Activated naive CD4-positive, alpha-beta T cell treated with anti-CD3 and anti-CD28 coated beads, Interleukin-2, amount 10 ng/mL, durations not matched to agents 7 days and 5 days (primary cell): Measurements from ENCODE around the gene AUNIP.

ENCODE experiments used
- CTCF ChIA-PET: fragments of 350-600 bp; sonication (Branson Sonifier 250); formaldehyde crosslinking; loops from one replicate; lab custom pipeline; 2021; ENCODE audit warnings: antibody characterized with exemption; lab: Charles Lee
- DNase-seq: peaks from one replicate; pipeline ENCODE4 v3.0.0-alpha.2; 2020
- H3K27ac Mint-ChIP-seq: one replicate; pipeline ENCODE4 v1.8.0; 2021; ENCODE audit warnings: mild to moderate bottlenecking, moderate library complexity, mixed read lengths
- H3K27me3 Mint-ChIP-seq: one replicate; pipeline ENCODE4 v1.8.0; 2021; ENCODE audit warnings: mild to moderate bottlenecking, mixed read lengths
- H3K36me3 Mint-ChIP-seq: one replicate; pipeline ENCODE4 v1.8.0; 2021; ENCODE audit warnings: mixed read lengths
- H3K4me1 Mint-ChIP-seq: one replicate; pipeline ENCODE4 v1.8.0; 2021; ENCODE audit warnings: mixed read lengths
- H3K4me3 Mint-ChIP-seq: one replicate; pipeline ENCODE4 v1.8.0; 2021; ENCODE audit warnings: mild to moderate bottlenecking, moderate library complexity, mixed read lengths
- H3K9me3 Mint-ChIP-seq: one replicate; pipeline ENCODE4 v1.8.0; 2021; ENCODE audit warnings: mixed read lengths

AUNIP gene

DNA sequence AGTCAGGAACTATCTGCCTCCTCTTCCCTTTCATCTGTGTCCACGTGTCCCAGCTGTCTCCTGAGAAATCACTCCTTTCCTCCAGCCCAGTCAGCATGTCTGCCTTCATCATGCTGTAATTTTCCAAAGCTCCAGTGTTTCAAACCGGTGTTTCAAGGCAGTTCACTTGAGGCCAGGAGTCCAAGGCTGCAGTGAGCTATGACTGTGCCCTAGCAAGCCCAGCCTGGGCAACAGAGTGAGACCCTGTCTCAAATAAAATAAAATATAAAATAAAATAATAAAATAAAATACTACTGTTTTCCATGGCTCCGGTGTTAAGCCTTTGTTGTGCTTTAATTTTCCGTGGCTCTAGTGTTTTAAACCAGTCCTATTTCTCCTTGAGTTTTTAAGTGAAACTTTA, 67.1 kb downstream of the AUNIP start:
- Mint-ChIP-seq H3K27me3 (peaks cover 7% of the 10 kb centered on the region), H3K4me3 (no peak overlapping the region), H3K4me1 (peaks cover 28% of the 10 kb centered on the region), H3K36me3 (peaks cover 15% of the 10 kb centered on the region), H3K9me3 (no peaks in the 10 kb centered on the region), H3K27ac (no peak overlapping the region)
- DNase-seq, result no peak
- CTCF ChIA-PET, result interaction anchor here (2.3 to 8.8 kb wide), 2 partner anchors 174 to 182 kb away, joined by 11 to 84 read pairs; no protein-coding TSS in a partner anchor

DNA sequence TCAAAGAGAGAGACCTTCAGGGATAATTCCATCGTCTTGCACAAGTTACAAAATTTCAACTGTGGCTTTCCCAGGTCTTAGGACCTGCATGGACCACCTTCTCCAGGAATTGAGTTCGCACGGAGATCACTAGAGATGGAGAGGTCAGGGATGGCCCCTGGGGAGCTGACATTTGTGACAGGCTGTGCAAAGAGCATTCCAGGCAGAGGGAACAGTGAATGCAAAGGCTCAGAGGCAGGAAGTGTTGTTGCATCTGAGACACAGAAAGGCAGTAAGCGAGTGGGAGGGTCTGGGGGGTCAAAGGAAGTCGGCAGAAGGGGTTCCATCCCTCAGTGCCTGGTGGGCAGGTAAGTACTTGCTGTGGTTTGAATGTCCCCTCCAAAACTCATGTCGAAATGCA, 68.8 kb downstream of the AUNIP start:
- Mint-ChIP-seq H3K36me3 (peaks cover 17% of the 10 kb centered on the region), H3K4me1 (peaks cover 13% of the 10 kb centered on the region), H3K27me3 (peaks cover 3% of the 10 kb centered on the region), H3K9me3 (no peaks in the 10 kb centered on the region), H3K4me3 (no peak overlapping the region), H3K27ac (no peak overlapping the region)
- CTCF ChIA-PET, result interaction anchor here (2.3 kb wide), 1 partner anchor 172 kb away, joined by 11 read pairs; no protein-coding TSS in a partner anchor
- no peak for DNase-seq

DNA sequence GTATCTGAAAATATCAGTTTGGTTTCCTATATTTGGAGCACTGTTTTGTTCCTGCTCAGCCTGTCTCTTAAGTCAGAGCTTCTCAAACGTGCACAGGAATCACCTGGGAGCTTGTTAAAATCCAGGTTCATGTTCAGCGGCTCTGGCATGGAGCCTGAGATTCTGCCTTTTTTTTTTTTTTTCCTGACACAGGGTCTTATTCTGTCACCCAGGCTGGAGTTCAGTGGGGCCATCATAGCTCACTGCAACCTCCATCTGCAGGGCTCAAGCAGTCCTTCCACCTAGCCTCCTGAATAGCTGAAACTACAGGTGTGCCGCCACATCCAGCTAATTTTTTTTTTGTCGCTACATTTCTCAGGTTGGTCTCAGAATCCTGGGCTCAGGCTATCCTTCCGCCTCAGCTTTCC, 71.5 kb downstream of the AUNIP start:
- Mint-ChIP-seq H3K27me3 (peaks cover 3% of the 10 kb centered on the region), H3K4me1 (peaks cover 2% of the 10 kb centered on the region), H3K27ac (no peak overlapping the region), H3K4me3 (no peak overlapping the region), H3K9me3 (no peaks in the 10 kb centered on the region), H3K36me3 (peaks cover 33% of the 10 kb centered on the region)
- CTCF ChIA-PET, result interaction anchor here (1.1 to 1.6 kb wide), 3 partner anchors 10 to 179 kb away, joined by 3 to 5 read pairs (median 4); no protein-coding TSS in a partner anchor
- DNase-seq, result no peak

DNA sequence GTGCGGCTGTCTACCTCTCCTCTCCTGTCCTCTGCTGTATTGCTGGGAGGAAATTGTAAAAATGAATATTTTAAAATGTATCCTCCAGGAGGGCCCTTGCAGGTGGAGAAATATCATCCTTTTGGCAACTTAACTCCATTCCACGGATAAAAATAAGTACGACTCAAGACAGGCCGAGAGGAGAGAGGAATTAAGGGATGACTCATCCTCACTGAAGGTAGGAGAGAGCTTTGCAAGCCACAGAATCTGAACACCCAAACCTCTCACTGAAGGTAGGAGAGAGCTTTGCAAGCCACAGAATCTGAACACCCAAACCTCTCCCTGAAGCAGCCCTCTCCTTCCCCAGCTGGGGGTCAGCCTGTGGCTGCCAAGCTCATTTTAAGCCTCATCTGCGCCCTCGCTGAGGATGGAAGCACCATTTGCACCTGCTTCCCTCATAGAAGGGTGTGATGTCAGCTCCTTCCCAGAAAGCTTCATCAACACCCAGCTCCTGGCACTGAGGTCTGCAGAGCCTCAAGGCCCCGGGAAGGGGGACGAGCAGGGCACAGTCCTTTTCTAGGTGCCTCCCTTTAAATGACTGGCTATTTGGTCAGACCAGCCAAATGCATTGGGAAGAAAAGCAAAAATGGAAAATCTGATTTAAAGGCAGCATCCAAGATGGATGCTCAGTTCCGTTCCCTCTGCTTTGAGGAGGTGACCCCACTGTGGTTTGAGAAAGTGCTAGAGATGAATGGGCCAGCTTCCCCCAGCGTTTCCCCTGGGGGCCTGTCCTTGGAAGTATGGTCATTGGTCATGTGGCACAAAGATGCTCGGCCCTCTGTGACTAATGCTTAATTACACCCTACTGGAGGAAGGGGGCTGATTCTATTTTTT, 72.1 kb downstream of the AUNIP start:
- H3K27me3 Mint-ChIP-seq, result peaks cover 3% of the 10 kb centered on the region
- CTCF ChIA-PET, result interaction anchor here (1.1 to 1.6 kb wide), 3 partner anchors 10 to 179 kb away, joined by 3 to 5 read pairs (median 4); no protein-coding TSS in a partner anchor
- no peak overlapping the region for H3K27ac Mint-ChIP-seq
- H3K4me3 Mint-ChIP-seq, result no peak overlapping the region
- no peaks in the 10 kb centered on the region for H3K9me3 Mint-ChIP-seq
- no peak for DNase-seq
- H3K36me3 Mint-ChIP-seq, result peaks cover 35% of the 10 kb centered on the region
- H3K4me1 Mint-ChIP-seq, result peaks cover 2% of the 10 kb centered on the region

DNA sequence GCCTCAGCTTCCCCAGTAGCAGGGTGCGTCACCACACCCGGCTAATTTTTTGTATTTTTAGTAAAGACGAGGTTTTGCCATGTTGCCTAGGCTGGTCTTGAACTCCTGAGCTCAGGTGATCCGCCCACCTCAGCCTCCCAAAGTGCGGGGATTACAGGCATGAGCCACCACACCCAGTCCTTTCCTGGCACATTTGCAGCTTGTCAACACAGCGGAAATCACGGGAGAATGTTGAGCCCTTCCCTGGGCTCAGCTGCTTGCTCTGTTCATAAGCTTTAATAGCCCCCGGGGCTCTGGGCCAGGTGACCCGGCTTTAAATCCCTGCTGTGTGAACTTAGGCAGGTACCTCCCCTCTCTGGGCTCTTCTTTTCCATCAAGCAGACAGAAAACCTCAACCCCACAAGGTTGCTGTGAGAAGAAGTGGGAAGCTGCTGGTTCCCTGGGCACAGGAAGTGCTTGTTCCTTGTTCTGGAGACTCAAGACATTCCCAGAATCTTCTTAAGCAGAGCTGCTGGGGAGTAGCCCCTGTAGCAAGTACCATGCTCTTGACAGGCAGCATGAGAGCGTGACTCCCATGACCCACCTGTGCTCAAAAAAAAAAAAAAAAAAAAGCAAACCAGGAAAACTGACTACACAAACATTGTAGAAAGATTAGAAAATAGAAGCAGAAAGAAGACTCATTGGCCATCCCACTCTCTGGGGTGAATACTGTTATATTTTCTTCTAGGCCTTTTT, 73.8 kb downstream of the AUNIP start:
- Mint-ChIP-seq H3K27me3 (no peaks in the 10 kb centered on the region), H3K4me3 (no peak overlapping the region), H3K27ac (no peak overlapping the region), H3K9me3 (no peaks in the 10 kb centered on the region), H3K4me1 (peaks cover 2% of the 10 kb centered on the region), H3K36me3 (peaks cover 33% of the 10 kb centered on the region)
- CTCF ChIA-PET, result no interaction called here
- DNase-seq, result no peak

DNA sequence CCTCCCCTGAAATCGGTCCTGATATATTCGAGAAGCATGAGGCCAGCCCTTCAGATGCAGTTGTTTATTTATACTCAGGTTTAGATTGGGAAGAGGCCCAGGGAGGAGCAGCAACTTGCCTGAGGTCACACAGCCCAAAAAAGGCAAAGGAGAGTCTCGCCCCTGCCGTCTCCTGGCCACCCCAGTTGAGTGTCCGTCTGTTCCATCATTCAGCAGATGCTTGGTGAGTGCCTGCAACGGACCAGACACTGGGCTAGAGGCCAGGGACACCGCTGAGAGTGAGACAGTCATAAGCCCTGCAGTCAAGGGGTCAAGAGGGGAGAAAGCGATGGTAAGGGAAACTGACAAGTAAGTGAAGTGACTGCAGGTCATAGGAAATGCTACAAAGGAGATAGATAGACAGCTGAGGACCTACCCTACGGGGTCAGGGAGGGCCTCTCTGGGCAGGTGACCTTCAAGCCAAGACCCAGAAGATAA, 74.6 kb downstream of the AUNIP start:
- H3K27ac Mint-ChIP-seq, result no peak overlapping the region
- no peaks in the 10 kb centered on the region for H3K27me3 Mint-ChIP-seq
- H3K4me3 Mint-ChIP-seq, result no peak overlapping the region
- CTCF ChIA-PET, result no interaction called here
- peaks cover 2% of the 10 kb centered on the region for H3K4me1 Mint-ChIP-seq
- no peak for DNase-seq
- peaks cover 30% of the 10 kb centered on the region for H3K36me3 Mint-ChIP-seq
- H3K9me3 Mint-ChIP-seq, result no peaks in the 10 kb centered on the region
